Esophagus muscularis mucosa (tissue), 4 donors: Measurements from ENCODE around the gene TRDMT1. TPM values are rescaled to one million over a fixed set of nuclear protein-coding genes. Genes with fewer than 3 reads are reported as not detected.

Experiments used
- DNase-seq: peaks from one replicate; pipeline ENCODE4 v3.0.0-alpha.2; 2017; ENCODE audit errors: extremely low spot score
- H3K27ac ChIP-seq, 4 donors: fragments of 200-600 bp; sonication (generic); replicated peaks in 1 of 4; 1 replicate in 3 of 4; 2 replicates in 1 of 4; pipeline ENCODE4 v1.5.1; 2016 to 2019; ENCODE audit warnings: mild to moderate bottlenecking in 1 of 4
- H3K27me3 ChIP-seq, 4 donors: fragments of 200-600 bp; sonication (generic); one replicate each; pipeline versions ENCODE4 v1.5.1 to v1.6.0; 2016 to 2019
- H3K36me3 ChIP-seq, 4 donors: fragments of 200-600 bp; sonication (generic); one replicate each; pipeline ENCODE4 v1.5.1; 2016 to 2019
- H3K4me1 ChIP-seq, 4 donors: fragments of 200-600 bp; sonication (generic); one replicate each; pipeline ENCODE4 v1.5.1; 2016 to 2019
- H3K4me3 ChIP-seq, 4 donors: fragments of 200-600 bp; sonication (generic); 1 replicate in 2 of 4; 2 replicates in 2 of 4; pipeline ENCODE4 v1.5.1; 2016 to 2019; ENCODE audit warnings: mild to moderate bottlenecking in 4 of 4, moderate library complexity in 1 of 4
- H3K9me3 ChIP-seq, 4 donors: fragments of 200-600 bp; sonication (generic); 1 replicate in 3 of 4; 2 replicates in 1 of 4; pipeline ENCODE4 v1.5.1; 2016 to 2019
- EP300 ChIP-seq: sonication (generic); formaldehyde crosslinking; IDR thresholded peaks from one replicate; pipeline ENCODE4 v1.6.1; 2017; ENCODE audit warnings: antibody characterized with exemption
- POLR2A ChIP-seq: fragments of 450-650 bp; IDR thresholded peaks from one replicate; pipeline ENCODE4 v1.6.1; 2017; ENCODE audit warnings: antibody characterized with exemption, moderate library complexity, mild to moderate bottlenecking, low read depth
- POLR2AphosphoS5 ChIP-seq, 2 donors: sonication (generic); formaldehyde crosslinking; IDR thresholded peaks; one replicate each; pipeline ENCODE4 v1.6.1; 2017; ENCODE audit warnings: antibody characterized with exemption in 2 of 2
- WGBS: methylation state at CpG from one replicate; pipeline ENCODE4 v1.1.5; 2018; 5-methylcytosine and 5-hydroxymethylcytosine counted together
- intact Hi-C: fragments of 100-400 bp; cut with DNase I; formaldehyde crosslinking; loops from one replicate; pipeline ENCODE4 v1.15.1; 2023
- total RNA-seq, 4 donors: library from RNA; depleted of rRNA; stranded (reverse); fragments of >200 nt; gene quantifications; one replicate each; pipeline versions ENCODE4 v1.1.0 to v1.2.1, GENCODE V29; 2016
- TF ChIP-seq, protein P1 (sequence below), 3 experiments: fragments of 200-600 bp in 2 of 3; fragments of 450-650 bp in 1 of 3; sonication (generic) in 2 of 3; IDR thresholded peaks; one replicate each; pipeline ENCODE4 v1.5.1; 2017 to 2019; ENCODE audit warnings: antibody characterized with exemption in 3 of 3, mild to moderate bottlenecking in 2 of 3, moderate library complexity in 1 of 3

TRDMT1 gene
- total RNA-seq, 4 donors from 2014 or later = 4.8 to 5.8 (median 5.5) TPM

DNA sequence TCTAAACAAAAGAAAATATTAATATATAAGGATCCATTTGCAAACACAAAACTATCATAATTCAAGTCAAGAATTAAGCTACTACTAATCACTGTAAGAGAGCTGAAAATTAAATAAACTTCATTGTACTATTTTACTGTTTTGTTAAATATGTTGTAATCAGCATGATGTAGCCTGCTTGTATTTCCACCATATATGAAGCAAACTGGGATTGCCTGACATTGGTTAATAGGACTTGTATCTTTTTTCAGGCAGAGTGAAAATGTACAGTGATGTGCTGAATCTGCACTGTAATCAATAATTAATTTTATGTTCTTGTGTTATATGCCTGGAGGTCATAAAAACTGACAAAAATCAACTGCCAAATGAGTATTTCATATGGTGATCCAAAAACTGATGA is 25.4 kb downstream of the TRDMT1 start:
- intact Hi-C loops = no loop called here
- Histone ChIP-seq H3K9me3 (no peaks in the 10 kb centered on the region), H3K27ac (no peak overlapping the region), H3K36me3 (no peaks in the 10 kb centered on the region), H3K4me3 (no peak overlapping the region), H3K4me1 (peaks cover 0 to 5% (median 0%) of the 10 kb centered on the region in 4 donors), H3K27me3 (no peaks in the 10 kb centered on the region)
- DNase-seq = no peak
- TF ChIP-seq EP300 (no peak), POLR2AphosphoS5 (IDR thresholded peaks at IDR 0.05) (no peak), POLR2A (no peak)
- TF ChIP-seq, protein P1, sequence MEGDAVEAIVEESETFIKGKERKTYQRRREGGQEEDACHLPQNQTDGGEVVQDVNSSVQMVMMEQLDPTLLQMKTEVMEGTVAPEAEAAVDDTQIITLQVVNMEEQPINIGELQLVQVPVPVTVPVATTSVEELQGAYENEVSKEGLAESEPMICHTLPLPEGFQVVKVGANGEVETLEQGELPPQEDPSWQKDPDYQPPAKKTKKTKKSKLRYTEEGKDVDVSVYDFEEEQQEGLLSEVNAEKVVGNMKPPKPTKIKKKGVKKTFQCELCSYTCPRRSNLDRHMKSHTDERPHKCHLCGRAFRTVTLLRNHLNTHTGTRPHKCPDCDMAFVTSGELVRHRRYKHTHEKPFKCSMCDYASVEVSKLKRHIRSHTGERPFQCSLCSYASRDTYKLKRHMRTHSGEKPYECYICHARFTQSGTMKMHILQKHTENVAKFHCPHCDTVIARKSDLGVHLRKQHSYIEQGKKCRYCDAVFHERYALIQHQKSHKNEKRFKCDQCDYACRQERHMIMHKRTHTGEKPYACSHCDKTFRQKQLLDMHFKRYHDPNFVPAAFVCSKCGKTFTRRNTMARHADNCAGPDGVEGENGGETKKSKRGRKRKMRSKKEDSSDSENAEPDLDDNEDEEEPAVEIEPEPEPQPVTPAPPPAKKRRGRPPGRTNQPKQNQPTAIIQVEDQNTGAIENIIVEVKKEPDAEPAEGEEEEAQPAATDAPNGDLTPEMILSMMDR (IDR thresholded peaks at IDR 0.05) = no peak

DNA sequence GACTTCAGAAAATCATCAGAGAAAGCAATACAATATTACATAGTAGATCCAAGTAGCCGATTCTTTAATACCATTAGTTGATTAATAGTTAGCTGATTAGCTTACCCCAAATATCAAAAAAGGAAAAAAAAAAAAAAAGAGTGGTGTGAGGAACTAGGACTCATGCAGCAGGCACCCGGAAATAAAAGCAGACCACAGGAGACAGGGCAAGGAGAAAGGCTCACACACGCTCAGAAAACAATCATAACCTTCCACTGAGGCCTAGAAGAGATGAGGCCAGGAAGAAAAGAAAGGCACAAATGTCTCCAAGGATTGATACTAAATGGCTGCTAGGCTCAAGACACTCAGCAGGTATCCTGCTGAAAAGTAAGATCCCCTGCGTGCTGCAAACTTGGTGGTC is 25.9 kb downstream of the TRDMT1 start:
- intact Hi-C loops = no loop called here
- no peak overlapping the region for H3K27ac ChIP-seq
- no peaks in the 10 kb centered on the region for H3K9me3 ChIP-seq
- peaks cover 0 to 5% (median 0%) of the 10 kb centered on the region in 4 donors for H3K4me1 ChIP-seq
- H3K27me3 ChIP-seq = no peaks in the 10 kb centered on the region
- no peak for TF ChIP-seq POLR2A
- TF ChIP-seq, protein P1 (IDR thresholded peaks at IDR 0.05) = no peak
- no peak for TF ChIP-seq EP300
- TF ChIP-seq POLR2AphosphoS5 (IDR thresholded peaks at IDR 0.05) = no peak
- H3K4me3 ChIP-seq = peak overlapping the region in 3 of 4 donors; percentile 8 to 27 (median 13)
- 70% methylated on average over 4 of the region's 4 CpGs for WGBS
- no peak for DNase-seq
- H3K36me3 ChIP-seq = no peaks in the 10 kb centered on the region

DNA sequence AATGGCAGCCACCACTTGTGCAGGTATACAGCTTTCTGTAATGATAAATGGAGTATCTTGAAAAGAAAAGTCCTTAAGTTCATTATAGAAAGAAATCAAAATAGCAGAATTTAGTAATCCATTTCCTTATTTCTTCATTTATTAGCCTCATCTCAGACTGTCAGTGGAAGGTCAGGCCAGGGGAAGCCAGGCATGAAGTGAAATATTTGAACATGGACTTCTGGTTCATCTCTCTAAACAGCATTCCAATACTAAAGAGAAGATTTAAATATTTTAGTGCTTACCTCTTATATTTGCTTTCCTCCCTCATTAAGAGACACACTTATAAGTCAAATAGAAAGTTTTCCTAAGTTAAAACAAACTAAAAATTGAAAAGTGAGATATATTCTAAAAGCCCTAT is 26.8 kb downstream of the TRDMT1 start:
- intact Hi-C loops = no loop called here
- DNase-seq = no peak
- TF ChIP-seq EP300 = no peak
- TF ChIP-seq, protein P1 (IDR thresholded peaks at IDR 0.05) = no peak
- no peak for TF ChIP-seq POLR2AphosphoS5 (IDR thresholded peaks at IDR 0.05)
- TF ChIP-seq POLR2A = no peak
- Histone ChIP-seq H3K4me3 (no peak overlapping the region), H3K9me3 (no peaks in the 10 kb centered on the region), H3K27ac (no peak overlapping the region), H3K27me3 (no peaks in the 10 kb centered on the region), H3K36me3 (no peaks in the 10 kb centered on the region), H3K4me1 (peaks cover 0 to 5% (median 0%) of the 10 kb centered on the region in 4 donors)

DNA sequence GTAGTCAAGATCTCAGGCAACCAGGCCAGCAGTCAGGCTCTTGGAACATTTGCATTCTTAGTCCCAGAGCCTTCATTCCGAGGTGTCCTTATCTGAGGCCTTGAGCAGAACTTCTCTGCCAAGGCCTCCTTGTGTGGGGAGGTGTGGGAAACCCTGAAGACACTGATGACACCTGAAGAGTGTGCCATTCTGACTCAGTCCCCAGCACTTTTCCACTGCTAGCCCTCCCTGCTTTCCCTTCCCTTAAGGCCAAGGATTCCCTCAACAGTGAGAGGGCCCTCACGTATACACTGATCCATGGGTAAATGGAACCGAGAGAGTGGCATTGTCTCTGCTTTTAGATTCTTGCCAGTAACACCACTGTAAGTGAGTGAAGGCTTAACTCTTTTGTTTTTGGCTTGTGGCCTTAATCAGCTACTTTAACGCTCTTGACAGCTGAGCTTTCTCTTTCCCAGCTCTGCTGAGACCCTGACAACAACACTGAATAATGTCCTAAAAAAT is 30.3 kb downstream of the TRDMT1 start:
- DNase-seq = no peak
- 82% methylated on average over 4 of the region's 4 CpGs for WGBS
- H3K9me3 ChIP-seq = no peaks in the 10 kb centered on the region
- TF ChIP-seq POLR2A (no peak), POLR2AphosphoS5 (IDR thresholded peaks at IDR 0.05) (no peak), EP300 (no peak)
- TF ChIP-seq, protein P1 (IDR thresholded peaks at IDR 0.05) = no peak
- no peaks in the 10 kb centered on the region for H3K4me1 ChIP-seq
- no peak overlapping the region for H3K4me3 ChIP-seq
- H3K27me3 ChIP-seq = no peaks in the 10 kb centered on the region
- peaks cover 0 to 5% (median 0%) of the 10 kb centered on the region in 4 donors for H3K36me3 ChIP-seq
- no peak overlapping the region for H3K27ac ChIP-seq
- intact Hi-C loops = no loop called here

DNA sequence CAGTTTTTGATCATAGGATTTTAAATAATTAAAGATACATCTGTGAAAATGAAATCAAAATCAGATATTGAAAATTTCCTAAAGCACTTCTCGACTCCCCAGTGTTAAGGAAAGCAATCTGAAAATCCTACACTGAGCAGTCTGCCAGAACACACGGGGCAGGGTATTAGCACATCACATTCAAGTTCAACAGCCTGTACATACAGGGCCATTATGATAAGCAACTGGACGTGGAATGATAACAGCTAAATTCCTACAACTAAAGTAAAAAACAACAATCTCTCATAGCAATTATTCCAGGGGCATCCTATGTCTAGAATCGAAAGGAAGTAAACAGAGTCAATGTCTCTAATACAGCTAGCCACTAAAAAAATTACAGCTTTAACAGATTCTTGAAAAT is 31.7 kb downstream of the TRDMT1 start:
- 75% methylated on average over 4 of the region's 4 CpGs for WGBS
- TF ChIP-seq POLR2AphosphoS5 (IDR thresholded peaks at IDR 0.05) = no peak
- no peak for TF ChIP-seq EP300
- TF ChIP-seq POLR2A = no peak
- TF ChIP-seq, protein P1 (IDR thresholded peaks at IDR 0.05) = no peak

More for the DNA sequence above, 31.7 kb downstream of the TRDMT1 start:
- no peaks in the 10 kb centered on the region for H3K4me1 ChIP-seq
- H3K27me3 ChIP-seq = no peaks in the 10 kb centered on the region
- peaks cover 0 to 5% (median 0%) of the 10 kb centered on the region in 4 donors for H3K36me3 ChIP-seq
- no peaks in the 10 kb centered on the region for H3K9me3 ChIP-seq
- intact Hi-C loops = no loop called here
- no peak overlapping the region for H3K4me3 ChIP-seq
- no peak for DNase-seq
- H3K27ac ChIP-seq = no peak overlapping the region
